H54 (cell line): ENCODE results near the gene ANTXR1.

Source experiments
- DNase-seq: peaks from one replicate; pipeline ENCODE4 v3.0.0; 2011; ENCODE audit warnings: low spot score, mixed read lengths; ENCODE audit not compliant: insufficient read length
- FAIRE-seq: peaks from 3 replicates; lab custom pipeline; 2011; peaks lifted over from hg19 to GRCh38; lab: Jason Lieb, UNC
- POLR2A ChIP-seq: IDR thresholded peaks from 2 replicates; pipeline ENCODE4 v1.6.1; 2011; ENCODE audit warnings: low read depth, mild to moderate bottlenecking, low read length

Gene ANTXR1

DNA sequence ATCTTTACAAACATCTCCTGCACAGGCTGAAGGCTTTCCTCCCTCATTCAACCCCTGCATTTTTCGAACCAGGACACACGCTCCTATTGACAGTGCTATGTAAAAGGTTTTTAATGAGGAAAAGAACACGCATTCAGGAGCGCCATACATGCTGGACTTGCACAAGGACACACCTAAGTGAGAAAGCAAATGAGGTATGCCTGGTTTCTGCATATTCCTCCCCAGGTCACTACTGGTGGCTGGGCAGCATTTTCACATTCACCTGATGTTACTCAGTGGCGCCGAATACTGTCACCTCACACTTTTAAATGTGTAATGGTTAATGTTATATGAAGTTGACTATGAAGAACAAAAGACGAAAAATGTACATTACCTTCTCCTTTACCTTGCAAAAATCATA lies 150.6 kb downstream of the ANTXR1 start:
- FAIRE-seq (no peak), DNase-seq (no peak)
- no peak for TF ChIP-seq POLR2A

DNA sequence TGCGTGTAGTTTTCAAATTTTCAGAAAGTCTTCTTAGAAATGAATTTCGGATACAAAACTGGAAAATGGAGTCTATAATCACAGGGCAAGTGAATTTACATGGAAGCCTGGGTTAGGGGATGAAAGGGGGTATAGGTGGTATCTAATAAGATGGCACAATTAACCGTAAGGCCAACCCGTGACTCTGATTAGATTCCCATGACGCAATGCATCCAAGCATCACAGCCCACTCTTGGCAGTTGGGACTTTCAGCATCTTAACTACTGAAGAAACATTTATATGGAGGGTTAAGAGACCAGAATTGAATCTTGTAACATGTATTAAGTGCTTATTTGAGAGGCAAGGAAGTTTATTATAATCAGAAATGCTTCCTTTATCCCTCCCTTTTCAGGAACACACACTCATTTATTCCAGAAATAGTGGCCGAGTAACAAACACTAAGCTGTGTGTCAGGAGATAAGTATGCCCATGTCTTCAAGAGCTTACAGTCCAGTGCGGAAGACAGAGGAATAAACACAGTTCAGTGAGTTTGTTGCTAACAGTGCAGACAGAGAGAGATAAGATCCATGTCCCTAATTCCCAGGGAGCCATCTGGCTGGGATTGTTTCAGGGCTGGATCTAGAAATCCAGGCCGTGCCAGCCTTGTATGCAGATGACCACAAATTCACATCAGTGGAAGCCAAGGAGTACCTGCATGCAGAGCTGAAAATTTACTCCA lies 151.2 kb downstream of the ANTXR1 start:
- DNase-seq (no peak), FAIRE-seq (no peak)
- no peak for TF ChIP-seq POLR2A

DNA sequence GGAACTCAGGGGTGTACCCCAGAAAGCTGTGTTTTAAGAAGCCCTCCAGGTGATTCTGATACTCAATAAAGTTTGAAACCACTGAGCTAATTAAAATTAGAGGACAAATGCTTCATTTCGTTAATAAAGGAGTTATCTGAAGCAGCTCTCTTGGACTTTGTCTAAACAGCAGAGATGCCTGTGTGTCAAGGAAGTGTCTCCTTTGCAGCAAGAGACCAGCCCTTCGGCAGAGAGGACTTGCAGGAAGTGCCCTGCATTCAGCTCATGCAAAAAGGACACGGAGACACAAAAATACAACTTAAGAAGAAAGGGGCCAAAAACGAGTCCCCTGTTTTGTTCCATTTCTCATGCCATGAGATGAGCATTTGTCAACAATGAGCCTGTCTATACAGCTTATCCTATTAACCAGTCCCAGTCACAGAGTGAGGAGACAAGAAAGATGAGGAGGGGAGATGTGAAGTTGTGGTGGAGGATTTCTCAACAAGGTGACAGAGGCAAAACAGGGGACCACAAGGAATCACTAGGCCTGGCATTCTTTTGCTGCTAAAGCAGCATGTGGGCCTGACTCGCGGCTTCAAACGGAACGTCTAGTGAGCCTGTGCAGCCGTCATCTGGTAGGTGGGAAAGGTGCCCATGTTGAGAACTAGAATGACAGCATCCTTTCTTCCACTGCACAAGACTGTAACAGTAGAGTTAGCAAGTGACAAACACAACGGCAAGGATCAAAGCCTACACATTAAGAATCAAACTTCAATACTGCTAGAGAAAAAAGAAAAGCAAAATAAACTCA lies 152.3 kb downstream of the ANTXR1 start:
- no peak for TF ChIP-seq POLR2A
- FAIRE-seq (no peak), DNase-seq (no peak)

DNA sequence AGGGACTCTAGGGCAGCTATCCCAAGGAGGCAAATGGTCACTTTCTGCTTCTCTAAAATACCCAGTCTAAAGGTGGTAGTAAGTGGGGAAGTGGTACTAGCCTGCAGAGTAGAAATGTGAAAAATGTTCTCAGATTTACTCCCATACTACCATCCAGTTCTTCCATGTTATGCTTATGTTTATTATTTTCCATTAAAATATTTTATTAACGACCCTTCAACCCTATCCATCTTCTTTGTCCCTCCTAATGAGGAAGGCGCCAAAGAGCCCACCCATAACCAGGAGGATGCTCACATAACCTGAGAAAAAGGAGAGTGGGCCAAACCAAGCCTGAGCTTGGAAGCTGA lies 153.5 kb downstream of the ANTXR1 start:
- DNase-seq = no peak
- FAIRE-seq = no peak
- no peak for TF ChIP-seq POLR2A

DNA sequence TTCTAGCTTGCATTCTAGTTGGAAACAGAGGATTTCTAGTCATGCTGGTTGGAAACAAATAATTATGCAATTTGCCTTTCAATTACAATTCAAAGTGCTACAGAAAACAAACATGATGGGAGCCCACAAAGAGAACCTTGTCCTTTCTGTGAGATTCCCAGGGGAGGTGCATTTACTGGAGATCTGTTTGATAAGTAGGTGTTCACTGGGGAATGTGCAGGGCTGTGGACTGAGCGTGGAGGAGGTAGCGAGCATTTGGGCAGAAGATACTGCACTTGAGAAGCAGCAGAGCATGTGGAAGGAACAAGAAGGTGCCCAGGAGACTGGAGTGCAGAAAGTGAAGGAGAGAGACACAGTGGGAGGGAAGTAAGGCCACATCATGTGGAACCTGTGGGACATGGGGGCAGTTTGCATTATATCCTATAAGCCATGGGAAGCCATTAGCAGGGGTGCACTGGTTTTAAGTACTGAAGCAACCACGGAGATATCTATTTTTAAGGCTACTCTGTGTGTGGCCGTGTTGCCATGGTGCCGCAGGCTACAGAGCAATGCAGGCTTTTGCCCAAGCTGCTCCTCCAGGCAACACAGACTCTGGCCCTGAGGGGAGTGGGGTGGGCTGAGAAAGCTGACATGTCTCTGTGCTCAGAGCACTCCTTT lies 154.0 kb downstream of the ANTXR1 start:
- no peak for TF ChIP-seq POLR2A
- no peak for DNase-seq

DNA sequence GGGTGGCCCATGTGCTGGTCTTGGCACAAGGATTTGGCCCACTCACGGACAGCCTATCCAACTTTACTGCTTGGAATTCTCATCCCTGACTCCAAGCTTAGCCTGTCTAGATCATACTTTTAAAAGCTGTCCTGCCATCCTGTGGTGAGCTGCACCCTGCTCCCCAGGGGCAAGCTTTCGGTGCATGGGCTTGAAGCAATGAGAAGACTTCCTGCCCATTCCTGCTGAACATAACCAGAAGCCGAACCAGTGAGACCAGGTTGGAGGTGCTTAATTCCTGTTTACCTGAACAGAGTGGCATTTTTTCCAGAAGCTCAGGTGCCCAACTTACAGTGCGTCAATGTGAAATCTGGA lies 154.5 kb downstream of the ANTXR1 start:
- DNase-seq (no peak), FAIRE-seq (no peak)
- TF ChIP-seq POLR2A = no peak

More for the DNA sequence above, 154.0 kb downstream of the ANTXR1 start:
- no peak for FAIRE-seq

DNA sequence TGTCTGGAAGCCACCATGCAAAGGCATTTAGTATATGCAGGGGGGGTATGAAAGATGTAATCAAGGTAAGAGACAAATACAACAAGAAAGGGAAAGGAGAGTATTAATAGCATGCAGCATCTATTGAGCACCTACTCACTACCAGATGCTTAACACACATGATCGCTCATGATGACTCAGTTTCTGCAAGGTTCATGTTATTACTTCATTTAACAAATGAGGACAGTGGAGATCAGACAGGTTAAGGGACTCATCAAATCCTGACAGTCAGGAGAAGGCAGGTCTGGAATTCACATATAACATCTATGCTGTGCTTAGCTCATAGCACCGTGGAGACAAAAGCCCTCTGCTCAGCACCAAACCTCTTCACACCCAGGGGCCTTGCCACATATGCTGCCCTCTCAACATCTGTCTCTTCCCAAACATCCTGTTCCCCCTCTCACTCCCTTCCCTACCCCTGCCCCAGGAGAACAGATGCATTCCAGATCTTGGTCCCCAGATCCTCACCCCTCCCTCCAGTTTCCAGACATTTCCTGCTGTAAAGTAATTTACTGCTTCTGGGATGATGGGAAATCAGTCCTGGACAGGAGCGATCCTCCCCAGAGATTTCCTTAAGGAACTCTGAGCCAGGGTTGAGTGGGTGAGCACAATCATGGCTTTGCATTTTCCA lies 155.3 kb downstream of the ANTXR1 start:
- no peak for DNase-seq
- no peak for TF ChIP-seq POLR2A
- no peak for FAIRE-seq

DNA sequence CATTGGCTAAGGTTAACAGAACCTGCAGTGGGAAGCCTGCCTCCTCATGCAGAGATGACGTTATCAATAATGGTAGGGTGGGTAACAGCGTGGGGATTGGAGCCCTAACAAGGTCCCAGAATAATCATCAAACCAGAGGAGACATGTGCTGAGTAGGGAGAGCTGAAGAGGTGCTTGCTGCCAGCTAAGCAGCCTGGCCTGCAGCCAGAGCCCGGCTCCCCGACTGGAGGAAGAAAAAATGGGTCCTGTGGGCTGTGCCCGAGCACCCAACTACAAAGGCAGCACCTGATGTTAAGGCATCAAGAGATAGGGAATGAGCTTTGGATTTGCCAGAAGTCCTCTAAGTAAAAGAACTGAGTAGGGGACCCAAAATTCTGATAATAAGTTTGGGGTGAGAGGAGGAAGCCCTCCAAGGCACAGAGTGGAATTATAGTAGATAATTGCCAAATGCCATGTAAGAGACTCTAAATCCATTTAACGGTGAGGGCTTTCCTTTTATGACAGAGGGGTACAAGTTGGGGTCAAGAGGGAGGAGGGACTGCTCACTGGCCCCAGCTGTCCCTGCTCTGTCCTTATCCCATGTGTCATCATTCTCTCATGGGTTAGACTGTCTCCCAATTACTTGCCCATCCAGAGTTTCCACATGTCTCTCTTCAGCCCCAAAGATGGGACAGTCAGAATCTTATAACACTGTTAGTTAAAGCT lies 156.1 kb downstream of the ANTXR1 start:
- TF ChIP-seq POLR2A = no peak
- FAIRE-seq (no peak), DNase-seq (no peak)

DNA sequence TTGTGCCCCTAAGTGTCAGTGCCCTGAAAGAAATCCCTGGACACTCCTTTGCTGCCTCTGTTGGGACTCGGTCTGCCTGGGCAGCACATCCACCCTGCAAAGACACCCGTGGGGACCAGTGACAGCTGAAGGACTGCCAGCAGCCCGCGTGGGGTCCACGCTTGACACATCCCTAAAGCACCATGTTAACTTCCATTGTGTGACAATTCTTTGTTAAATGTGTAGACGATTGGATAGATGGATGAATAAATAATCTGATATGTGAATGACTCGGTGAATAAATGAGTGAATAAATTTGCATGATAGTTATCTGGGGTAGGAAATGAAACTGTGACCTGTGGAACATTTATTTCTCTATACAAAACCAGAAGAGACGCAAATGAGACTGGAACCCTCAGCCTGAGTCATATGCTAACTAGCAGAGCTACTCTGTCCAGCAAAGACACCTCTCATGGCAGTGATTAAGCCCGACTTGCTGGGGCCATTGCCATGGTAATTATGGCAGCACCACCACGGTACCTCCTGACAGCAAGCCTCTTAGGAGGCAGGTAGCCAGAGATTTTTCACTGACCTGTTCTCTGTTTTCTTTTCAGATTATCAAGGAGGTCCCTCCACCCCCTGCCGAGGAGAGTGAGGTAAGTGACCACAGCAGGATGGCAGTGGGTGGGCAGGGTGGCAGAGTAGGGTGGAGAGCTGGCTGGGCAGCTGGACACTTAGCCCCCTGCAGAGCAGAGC lies 156.8 kb downstream of the ANTXR1 start:
- DNase-seq (peak; percentile 47), FAIRE-seq (peak; percentile 83)
- no peak for TF ChIP-seq POLR2A

DNA sequence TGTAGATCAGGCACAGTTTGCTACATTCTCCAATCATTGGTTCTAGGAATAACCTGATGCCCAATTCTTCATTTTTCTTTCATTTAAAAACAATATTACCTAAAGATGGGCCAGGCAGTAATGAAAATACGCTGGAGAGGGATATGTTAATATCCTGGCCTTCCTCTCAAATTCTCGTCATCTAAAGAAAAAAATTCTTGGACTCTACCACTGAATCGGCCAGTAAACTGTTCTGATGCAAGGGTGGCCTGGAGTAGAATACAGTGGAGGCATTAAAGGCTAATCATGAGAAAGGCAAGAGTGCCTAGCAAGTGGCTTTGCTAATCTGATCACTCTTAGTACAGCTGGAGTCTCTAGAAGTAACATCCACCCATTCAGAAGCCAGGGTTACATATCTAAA lies 157.7 kb downstream of the ANTXR1 start:
- DNase-seq = no peak
- TF ChIP-seq POLR2A = no peak
- no peak for FAIRE-seq

DNA sequence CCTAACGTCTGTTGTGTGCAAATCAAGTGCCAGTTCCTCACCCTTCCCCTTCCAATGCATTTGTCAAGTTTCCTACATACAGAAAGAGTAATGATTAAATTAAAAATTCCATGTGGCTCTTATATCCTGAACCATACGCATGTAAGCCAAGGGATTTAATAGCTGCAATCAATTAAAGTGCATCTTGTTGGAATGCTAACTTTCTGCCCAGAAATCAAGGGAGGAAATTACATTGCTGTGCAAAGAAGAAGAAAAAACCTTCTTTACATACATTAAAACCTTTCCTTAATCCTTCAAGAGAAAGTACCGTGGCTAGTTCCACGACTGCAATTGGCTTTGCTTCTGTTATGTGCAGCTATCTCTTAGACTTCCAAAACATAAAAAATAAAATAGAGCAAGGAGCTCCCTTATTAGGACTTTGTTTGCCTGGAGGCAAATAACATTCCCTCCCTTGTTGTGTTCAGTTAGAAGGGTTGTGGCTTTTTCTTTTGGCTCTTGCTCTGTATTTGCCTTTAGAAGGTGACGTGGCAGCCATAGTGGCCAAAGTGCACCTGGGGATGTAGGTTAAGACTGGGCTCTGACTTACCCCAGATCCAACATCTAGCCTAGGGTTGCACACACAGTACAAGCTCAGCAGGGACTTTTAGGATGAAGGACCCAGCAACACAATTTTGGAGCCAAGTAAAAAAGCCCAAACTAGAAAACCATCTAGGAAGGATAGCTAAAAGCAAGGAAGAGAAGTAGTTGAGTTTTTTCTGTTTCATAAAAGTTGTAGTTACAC lies 158.3 kb downstream of the ANTXR1 start:
- TF ChIP-seq POLR2A = no peak
- no peak for FAIRE-seq
- DNase-seq = no peak

DNA sequence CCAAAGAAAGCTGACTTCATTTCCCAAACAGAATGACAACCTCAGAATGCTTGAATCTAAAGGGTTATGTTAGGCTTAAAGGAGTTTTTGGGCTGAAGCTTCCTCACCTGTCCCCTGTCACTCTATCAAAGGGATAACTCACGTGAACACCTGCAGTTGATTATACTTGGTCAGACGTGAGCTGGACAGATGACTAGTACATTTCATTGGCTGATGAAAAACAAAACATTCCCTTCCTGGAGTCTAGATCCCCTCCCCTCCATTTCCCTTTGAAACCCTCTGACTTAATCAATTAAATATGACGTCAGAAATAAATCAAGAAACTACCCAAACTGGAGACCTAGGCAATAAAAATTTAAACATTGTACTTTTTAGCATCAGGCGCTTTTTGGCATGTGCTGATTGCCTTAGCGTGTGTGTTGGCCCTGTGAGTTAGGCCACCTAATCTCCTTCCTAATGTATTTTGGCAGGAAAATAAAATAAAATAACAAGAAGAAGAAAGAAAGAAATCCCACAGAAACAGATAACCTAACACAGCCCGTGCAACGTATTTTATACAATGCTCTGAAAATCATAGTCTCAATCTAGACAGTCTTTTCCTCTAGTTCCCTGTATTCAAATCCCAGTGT lies 159.0 kb downstream of the ANTXR1 start:
- no peak for TF ChIP-seq POLR2A
- DNase-seq = no peak
- no peak for FAIRE-seq
